Adrenal gland (tissue), 12 donors: ENCODE measurements around the gene GIN1. TPM values are rescaled to one million over a fixed set of nuclear protein-coding genes. Genes with fewer than 3 reads are reported as not detected.
"Not testable (repeated sequence)": the region's sequence is repeated elsewhere in the genome, so short reads cannot be mapped to it uniquely, and the experiment has no call there.

ENCODE experiments used
- DNase-seq, 7 donors: peaks; one replicate each; pipeline ENCODE4 v3.0.0-alpha.2; 2019 to 2020
- H3K27ac ChIP-seq, 5 donors: fragments of 200-600 bp; sonication (generic) in 4 of 5; 1 replicate in 3 of 5; 2 replicates in 2 of 5; pipeline versions ENCODE4 v1.5.1 to v1.8.0; 2016 to 2020; ENCODE audit warnings: mild to moderate bottlenecking in 1 of 5
- H3K27me3 ChIP-seq: fragments of 200-600 bp; 2 replicates; pipeline ENCODE4 v1.8.0; 2021
- H3K36me3 ChIP-seq, 2 donors: fragments of 200-600 bp; replicated peaks in 1 of 2; 1 replicate in 1 of 2; 2 replicates in 1 of 2; pipeline versions ENCODE4 v1.5.1 to v1.8.0; 2018 to 2022
- H3K4me1 ChIP-seq, 2 donors: fragments of 200-600 bp; replicated peaks in 1 of 2; 1 replicate in 1 of 2; 2 replicates in 1 of 2; pipeline versions ENCODE4 v1.5.1 to v1.8.0; 2018 to 2021
- H3K4me3 ChIP-seq, 4 donors: fragments of 200-600 bp; sonication (generic) in 3 of 4; one replicate each; pipeline ENCODE4 v1.5.1; 2016 to 2018
- H3K9me3 ChIP-seq, 3 donors: fragments of 200-600 bp; sonication (generic) in 1 of 3; replicated peaks in 1 of 3; 1 replicate in 2 of 3; 2 replicates in 1 of 3; pipeline versions ENCODE4 v1.5.1 to v1.8.0; 2016 to 2021
- CTCF ChIP-seq, 6 experiments: fragments of 450-650 bp in 4 of 6; fragments of 200-600 bp in 2 of 6; sonication (generic) in 1 of 6; IDR thresholded peaks; 1 replicate in 5 of 6; 2 replicates in 1 of 6; pipeline versions ENCODE4 v1.5.1 to v1.8.0; 2016 to 2021; ENCODE audit warnings: antibody characterized with exemption in 6 of 6, mild to moderate bottlenecking in 2 of 6, moderate library complexity in 1 of 6
- POLR2A ChIP-seq, 2 donors: fragments of 450-650 bp; IDR thresholded peaks; one replicate each; pipeline ENCODE4 v1.6.1; 2017; ENCODE audit warnings: antibody characterized with exemption in 2 of 2, mild to moderate bottlenecking in 2 of 2, moderate library complexity in 1 of 2
- WGBS, 4 donors: extraction: QIAGEN DNeasy Blood & Tissue Kit in 2 of 4; methylation state at CpG; one replicate each; pipeline versions ENCODE4 v1.1.5 to v1.1.7; 2013 to 2017; 5-methylcytosine and 5-hydroxymethylcytosine counted together
- intact Hi-C, 2 donors: fragments of 100-400 bp; cut with DNase I; formaldehyde crosslinking; loops; one replicate each; pipeline versions ENCODE4 v1.14.1 to v1.15.0; 2022 to 2023
- polyA plus RNA-seq, 3 donors: library from polyadenylated mRNA; stranded (reverse); fragments of 200-250 nt in 2 of 3; fragments of 350-450 nt in 1 of 3; fragmentation: Illumina TruSeq in 1 of 3; extraction: RNeasy Lipid Tissue Mini Kit (QIAGEN cat#74804) in 1 of 3; gene quantifications; one replicate each; pipeline ENCODE4 v1.2.3, GENCODE V29; 2013 to 2014
- total RNA-seq, 9 donors: library from RNA; depleted of rRNA in 4 of 9; stranded (reverse); fragments of >200 nt in 4 of 9; fragments of 120-200 nt in 1 of 9; fragmentation: NEBNext Ultra II Directional in 1 of 9; extraction: Animal tissue kit (Norgen Biotek cat#: 25700) in 1 of 9; gene quantifications; one replicate each; pipeline versions ENCODE4 v1.1.0 to v1.2.4, GENCODE V29; 2013 to 2023
- donor health status: healthy with polysubstance abuse.
- donor health status: Bipolar disorder and iron deficiency.
- donor health status: DM: yes; HTN: yes; CAD: no.
- donor health status: DM: no; HTN: no; CAD: no.
- donor health status: DM: no; HTN: no; CAD: no.
- donor health status: DM: yes; HTN: yes; CAD: no.

GIN1 gene
- total and polyA plus RNA-seq, 12 donors, result 3.2 to 22.0 (median 9.2) TPM

DNA sequence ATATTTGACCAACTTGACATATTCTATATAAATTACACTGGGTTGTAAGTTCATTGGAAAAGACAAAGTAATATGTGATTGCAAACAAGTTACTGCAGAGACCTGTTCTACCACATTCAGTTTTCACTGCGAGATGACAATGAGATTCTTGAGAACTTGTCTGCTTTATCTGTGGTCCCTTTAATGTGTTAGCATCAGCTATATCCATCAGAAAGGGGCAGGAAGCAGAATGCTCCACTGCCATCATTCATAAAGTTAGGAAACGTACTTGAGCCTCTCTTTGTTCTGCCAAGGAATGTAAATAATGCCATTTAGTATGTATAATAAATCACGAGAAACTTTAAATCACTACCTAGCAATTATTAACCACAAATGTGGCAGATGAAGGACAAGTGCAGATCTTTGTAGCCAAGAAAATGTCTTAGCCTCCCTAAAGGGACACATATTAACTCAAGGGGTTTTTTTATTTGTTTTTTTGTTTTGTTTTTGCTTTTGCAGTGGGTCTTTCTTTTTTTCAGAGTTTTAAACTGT is 59.4 kb downstream of the GIN1 start:
- Histone ChIP-seq H3K27ac (no peak overlapping the region), H3K9me3 (no peaks in the 10 kb centered on the region), H3K4me3 (no peak overlapping the region), H3K4me1 (no peaks in the 10 kb centered on the region), H3K27me3 (no peaks in the 10 kb centered on the region), H3K36me3 (no peaks in the 10 kb centered on the region)
- intact Hi-C loops, result no loop called here
- TF ChIP-seq CTCF (IDR thresholded peaks at IDR 0.05) (no peak), POLR2A (IDR thresholded peaks at IDR 0.05) (no peak)
- DNase-seq, result no peak
- WGBS, 4 donors, result 25 to 42% (median 41%) methylated on average over 3 of the region's 3 CpGs

DNA sequence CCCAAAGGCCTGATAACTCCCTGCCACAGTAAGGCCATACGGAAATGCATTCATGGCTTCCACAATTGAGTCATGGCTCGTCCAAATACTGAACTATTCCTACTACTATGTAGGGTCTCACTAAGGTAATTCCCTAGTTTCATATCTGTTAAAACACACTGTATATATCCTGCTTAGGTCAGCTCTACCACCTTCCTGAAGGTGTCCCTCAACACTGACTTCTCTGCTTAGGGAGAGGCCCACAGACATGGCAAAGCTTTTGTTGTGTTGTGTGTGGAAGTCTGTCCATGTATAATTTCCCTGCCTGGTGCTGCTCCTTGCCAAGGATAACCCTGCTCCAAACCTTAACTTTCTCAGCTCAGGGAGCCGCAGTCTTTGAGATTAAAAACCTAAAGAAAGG is 60.4 kb downstream of the GIN1 start:
- Histone ChIP-seq H3K27me3 (no peaks in the 10 kb centered on the region), H3K4me3 (no peak overlapping the region), H3K4me1 (no peaks in the 10 kb centered on the region), H3K36me3 (no peaks in the 10 kb centered on the region), H3K9me3 (no peaks in the 10 kb centered on the region), H3K27ac (no peak overlapping the region)
- intact Hi-C loops, result no loop called here
- no peak for DNase-seq
- WGBS, 4 donors, result 82 to 88% (median 86%) methylated on average over 3 of the region's 3 CpGs
- TF ChIP-seq CTCF (IDR thresholded peaks at IDR 0.05) (no peak), POLR2A (IDR thresholded peaks at IDR 0.05) (no peak)

DNA sequence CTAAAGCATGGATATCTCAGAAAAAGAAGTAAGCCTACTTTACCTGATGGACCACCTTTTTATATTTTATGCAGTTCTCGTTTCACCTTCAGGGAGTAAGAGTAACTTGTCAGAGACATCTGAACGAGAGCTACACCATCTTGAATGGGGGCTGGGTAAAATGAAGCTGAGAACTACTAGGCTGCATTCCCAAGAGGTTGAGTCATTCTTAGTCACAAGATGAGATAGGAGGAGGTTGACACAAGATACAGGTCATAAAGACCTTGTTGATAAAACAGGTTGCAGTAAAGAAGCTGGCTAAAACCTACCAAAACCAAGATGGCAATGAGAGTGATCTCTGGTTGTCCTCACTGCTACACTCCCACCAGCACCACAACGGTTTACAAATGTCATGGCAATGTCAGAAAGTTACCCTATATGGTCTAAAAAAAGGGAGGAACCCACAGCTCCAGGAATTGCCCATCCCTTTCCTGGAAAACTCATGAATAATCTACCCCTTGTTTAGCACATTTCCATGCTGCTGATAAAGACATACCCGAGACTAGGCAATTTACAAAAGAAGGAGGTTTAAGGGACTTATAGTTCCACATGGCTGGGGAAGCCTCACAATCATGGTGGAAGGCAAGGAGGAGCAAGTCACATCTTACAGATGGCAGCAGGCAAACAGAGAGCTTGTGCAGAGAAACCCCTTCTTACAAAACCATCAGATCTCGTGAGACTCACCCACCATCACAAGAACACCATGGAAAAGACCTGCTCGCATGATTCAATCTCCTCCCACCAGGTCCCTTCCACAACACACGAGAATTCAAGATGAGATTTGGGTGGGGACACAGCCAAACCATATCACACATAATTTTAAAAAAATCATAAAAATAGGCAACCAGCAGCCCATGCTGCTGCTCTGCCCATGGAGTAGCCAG is 62.5 kb downstream of the GIN1 start:
- no peak for DNase-seq
- intact Hi-C loops, result no loop called here
- no peaks in the 10 kb centered on the region for H3K9me3 ChIP-seq
- no peak overlapping the region for H3K27ac ChIP-seq
- no peaks in the 10 kb centered on the region for H3K4me1 ChIP-seq
- 64 to 79% (median 77%) methylated on average over 5 to 7 of the region's 7 CpGs for WGBS, 4 donors
- TF ChIP-seq POLR2A (IDR thresholded peaks at IDR 0.05) (no peak), CTCF (IDR thresholded peaks at IDR 0.05) (no peak)
- H3K36me3 ChIP-seq, result no peaks in the 10 kb centered on the region
- no peaks in the 10 kb centered on the region for H3K27me3 ChIP-seq
- H3K4me3 ChIP-seq, result no peak overlapping the region

GRCh38 chr5:103046706-103047105 is 73.2 kb downstream of the GIN1 start:
- H3K27ac ChIP-seq, H3K9me3 ChIP-seq, H3K4me3 ChIP-seq, H3K27me3 ChIP-seq, H3K4me1 ChIP-seq, DNase-seq, H3K36me3 ChIP-seq: not testable (repeated sequence)
- 88 to 94% (median 91%) methylated on average over 19 to 22 of the region's 22 CpGs for WGBS, 4 donors
- intact Hi-C loops, result loop anchor here in 1 of 2 donors (10.0 kb wide), 1 partner anchor 352 kb away; no protein-coding TSS in a partner anchor
